Stimulated activated CD8-positive, alpha-beta memory T cell treated with anti-CD3 and anti-CD28 coated beads, Interleukin-12 subunit alpha, Interleukin-12 subunit beta, amount 100 ng/mL, for 24 hours (primary cell): ENCODE results near the gene INPP4B.

Experiments used
- DNase-seq: peaks from one replicate; pipeline ENCODE4 v3.0.0-alpha.2; 2020; ENCODE audit errors: extremely low read depth

Gene INPP4B

DNA sequence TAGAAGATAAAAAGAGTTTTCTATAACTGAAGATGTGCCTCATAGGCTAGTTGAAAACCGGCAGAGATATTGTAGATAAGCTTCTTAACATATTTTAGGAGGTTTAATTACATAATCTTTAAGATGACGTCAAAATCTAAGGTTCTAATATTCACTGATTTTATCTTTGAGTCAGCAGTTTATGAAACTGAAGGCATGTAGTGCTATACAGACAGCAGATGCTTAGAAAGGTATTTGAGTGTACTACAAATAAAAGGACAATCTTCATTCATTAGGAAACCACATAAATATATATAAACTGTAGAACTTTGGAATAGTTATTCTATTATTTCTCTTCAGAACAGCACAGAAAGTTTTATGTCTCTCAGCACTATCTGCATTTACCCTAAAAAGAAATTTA lies 704.9 kb downstream of the INPP4B start:
- no peak for DNase-seq

DNA sequence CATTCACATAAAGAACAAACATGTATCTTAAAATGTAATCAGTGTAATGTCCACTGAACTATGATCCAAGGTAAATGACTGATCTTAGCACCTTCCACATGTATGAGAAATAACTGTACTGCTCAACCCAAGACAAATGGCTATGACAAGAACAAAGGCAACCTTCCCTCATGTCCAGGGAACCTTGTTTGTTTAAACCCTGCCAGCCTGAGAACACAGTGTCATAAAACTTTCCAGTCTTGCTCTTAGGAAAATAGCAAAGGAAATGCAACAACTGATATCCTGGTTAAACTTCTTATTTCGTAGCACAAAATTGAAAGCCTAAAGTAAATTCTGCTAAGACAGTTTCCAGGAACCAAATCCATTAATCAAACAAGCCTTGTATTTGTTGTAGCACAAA lies 715.4 kb downstream of the INPP4B start:
- DNase-seq = no peak

DNA sequence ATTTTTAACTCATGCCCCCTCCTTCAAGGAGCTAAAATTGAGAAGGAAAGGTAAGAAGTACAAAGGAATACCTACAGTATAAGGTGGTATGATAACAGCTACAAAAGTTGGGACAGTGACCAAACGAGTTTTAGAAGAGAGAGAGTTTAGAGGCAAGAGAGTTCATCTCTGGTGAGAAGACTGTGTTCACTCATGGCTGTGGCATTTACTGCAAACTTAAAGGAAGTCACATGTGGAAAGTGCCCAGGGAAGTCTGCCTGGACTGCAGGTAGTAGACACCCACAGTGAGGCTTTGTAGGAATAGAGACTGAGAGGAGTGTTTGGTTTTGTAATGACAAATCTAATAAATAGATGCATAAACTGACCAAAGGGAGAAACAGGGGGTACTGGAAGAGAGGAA lies 716.2 kb downstream of the INPP4B start:
- no peak for DNase-seq

DNA sequence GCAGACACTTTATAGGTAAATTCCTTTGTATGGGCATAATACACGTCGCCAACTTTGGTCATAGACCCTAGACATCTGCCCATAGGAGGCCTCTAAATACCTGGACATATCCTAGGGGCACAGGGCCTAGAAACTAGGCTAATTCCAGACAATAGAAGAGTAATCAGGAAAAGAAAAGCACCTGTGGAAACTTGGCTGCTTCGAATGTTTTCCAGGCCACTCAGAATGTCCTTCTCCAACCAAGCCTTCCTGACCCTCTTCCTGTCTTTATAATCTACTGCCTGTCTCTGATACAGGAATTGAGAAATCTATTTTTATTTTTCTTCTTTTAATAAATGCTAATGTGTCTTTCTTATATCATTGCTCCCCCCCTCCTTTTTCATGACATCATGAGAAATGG lies 716.6 kb downstream of the INPP4B start:
- DNase-seq = no peak

DNA sequence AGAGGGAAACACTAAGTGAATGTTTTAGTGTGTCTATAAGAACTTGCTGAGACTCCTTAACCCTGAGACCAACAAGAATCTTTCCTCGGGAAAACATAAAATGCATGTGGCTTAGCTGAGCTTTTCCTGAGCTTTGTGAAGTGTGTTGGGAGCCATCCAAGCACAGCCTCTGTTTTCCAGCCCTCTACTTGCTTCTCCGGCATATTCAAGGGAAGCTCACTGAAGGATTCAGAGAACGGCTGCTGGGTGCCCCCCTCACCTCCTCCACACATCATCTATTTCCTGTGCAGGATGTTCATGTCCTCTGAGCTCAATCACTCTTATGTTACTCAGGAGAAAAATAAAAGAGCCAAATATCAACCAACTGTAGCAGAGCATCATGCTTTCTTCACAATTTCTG lies 717.6 kb downstream of the INPP4B start:
- DNase-seq = no peak

DNA sequence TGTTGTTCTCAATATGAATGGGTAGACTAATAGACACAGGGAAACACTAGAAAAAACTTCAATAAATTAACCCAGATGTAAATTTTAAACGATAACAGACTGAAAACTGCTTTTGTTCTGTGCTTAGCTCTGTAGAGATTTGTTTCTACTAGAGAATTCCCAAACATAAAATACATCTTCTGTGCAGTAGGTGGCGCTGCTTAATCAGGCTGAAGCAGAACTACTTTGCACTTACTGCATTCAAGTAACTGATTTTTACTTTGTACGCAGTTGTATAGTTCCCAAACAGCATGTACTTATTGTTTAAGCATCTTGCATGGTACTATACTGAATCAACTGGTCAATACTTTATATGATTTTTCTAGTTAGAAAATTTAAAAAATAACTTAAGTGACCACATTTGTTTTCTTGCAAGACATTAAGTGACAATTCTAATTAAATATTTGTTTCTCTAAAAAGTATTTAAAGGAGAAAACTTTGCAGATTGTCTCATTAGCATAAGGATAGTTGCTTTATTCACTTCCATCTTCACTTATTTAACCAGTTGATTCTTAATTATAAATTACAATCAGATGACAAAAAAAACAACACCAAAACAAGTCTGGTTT lies 719.1 kb downstream of the INPP4B start:
- peak; percentile 3 for DNase-seq

DNA sequence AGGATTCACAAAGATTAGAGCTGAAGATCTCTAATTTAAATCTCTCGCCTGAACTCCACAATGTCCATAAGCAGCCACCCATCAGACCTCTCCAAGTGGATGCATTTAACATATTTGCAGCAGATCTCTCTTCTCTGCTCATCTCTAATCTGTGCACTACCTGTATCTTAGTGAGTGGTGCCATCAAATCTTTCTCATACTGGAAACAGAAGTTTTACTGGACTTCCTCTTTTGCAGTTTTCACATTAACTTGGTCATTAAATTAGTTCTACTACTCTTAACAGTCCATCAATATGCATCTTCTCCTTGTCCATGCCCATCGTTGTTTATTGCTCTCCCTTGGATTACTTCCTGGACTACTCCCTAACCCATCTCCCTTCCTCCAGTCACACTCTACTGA lies 721.2 kb downstream of the INPP4B start:
- no peak for DNase-seq

DNA sequence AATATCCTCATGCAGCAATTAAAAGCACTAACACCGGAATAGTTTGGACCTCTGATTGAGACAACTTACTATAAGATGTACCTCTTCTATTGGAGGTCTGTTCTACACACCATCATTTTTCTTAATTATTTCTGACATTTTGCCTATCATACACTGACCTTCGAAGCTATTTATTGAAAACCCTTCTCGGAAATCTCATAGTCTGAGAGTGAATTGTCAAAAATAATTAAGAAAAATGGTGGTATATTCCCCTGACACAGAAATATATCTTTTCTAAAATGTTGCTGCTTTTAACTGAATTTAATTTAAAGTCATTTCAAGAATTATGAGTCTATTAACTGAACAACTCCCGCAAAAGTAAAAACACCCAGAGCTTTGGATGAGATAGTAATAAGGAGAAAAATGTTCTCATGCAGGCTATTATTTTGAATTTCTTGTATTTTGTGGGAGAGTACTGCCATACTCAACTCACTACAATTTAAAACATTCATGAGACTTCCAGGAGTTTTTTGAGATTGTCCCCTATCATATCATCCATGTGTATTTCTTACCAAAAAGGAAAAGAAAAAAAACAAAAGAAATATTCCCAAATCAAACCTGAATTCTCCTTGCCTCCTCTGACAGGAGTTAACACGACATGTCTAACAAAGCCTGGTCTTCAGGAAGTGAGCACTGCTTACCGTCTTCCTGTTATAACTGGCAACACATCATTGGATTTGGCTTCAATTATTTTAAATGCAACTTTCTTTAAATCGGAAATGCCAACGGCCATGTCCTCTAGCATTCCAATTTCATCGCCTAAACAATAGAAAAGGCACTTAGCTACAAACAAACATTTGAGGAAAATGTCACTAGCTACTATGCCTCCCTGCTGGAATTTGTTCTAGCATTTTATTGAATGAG lies 724.4 kb downstream of the INPP4B start:
- no peak for DNase-seq

DNA sequence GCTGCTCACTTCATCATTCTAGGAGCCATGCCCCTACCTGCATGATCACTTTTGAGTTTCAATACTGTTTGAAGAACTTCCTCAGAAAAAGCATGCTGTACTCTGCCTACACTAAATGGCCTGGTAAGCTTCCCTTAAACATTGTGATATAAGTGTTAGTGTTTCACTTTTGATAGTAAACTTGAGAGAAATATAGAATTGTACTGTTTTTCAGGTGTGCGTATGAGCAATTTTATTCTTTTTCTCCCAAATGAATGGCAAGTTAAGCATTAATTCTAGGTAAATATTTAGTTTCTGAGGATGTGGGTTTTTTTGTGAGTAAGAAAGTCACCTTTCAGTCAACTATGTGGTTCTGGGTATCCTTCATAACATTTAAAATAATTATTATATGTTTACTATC lies 725.2 kb downstream of the INPP4B start:
- DNase-seq = no peak

DNA sequence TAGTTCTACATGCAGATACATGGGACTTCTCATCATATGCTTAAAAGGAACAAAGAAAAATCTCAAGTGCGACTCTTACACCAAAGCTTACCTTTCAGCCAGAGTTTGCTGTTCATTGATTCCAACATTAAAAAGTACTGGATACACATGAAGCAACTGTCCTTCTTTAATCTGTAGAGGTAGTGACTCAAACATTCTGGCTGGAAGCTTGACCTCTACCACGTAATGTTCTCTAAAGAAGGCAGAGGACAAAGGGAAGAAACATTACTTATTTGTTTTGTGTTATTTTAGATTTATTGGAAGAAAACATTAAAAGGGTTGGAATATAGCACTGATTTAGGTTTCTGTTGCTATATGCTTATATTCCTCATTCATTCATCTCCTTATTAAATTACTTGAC lies 733.6 kb downstream of the INPP4B start:
- DNase-seq = no peak

DNA sequence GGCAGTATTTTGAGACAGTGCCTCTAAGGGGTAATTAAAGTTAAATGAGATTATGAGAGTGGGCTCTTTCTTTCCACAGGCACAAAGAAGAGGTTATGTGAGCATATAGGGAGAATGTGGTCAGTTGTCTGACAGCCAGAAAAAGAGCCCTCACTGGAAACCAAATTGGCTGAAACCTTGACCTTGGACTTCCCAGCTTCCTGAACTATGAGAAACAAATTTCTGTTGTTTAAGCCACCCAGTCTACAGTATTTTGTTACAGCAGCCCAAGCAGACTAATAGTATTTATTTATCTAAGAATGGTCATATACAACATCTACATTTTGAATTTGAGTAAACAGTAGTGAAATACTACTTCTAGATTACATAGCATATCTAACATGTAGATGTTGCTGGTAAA lies 736.0 kb downstream of the INPP4B start:
- DNase-seq = no peak

DNA sequence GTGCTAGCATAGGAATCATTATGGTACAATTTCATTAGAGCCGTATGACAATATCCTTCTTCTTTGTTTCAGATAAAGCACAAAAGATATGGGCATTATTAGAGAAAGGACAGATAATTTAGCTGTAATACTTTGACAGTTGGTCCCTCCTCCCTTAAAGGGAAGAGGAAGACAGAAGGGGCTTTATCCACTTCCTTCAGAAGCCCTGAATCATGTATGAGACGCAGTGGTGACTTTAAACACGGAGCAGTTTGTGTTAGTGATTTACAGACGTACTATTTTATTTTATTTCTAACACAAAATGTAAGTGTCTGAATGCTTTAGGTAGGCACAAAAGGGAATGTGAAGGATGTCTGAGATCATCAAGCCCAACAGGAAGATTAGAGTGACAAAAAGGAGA lies 742.1 kb downstream of the INPP4B start:
- no peak for DNase-seq

DNA sequence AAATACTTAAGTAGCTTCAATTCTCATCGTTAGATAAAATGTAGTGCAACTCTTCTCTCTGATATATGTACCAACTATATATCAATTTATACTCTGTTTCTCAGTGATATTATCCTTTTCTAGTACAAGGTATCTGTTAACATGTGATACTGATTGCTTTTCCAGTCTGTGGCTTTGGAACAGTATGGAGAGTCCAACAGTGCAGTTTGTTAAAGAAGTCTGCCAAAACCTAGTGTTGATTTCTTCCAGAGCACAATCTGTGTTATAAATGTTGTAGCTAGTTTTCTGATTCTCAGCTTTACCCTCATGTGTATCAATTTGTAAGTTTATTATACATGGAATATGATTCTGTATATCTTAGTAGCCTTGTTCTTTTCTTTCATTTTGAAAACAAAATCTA lies 744.7 kb downstream of the INPP4B start:
- DNase-seq = no peak

DNA sequence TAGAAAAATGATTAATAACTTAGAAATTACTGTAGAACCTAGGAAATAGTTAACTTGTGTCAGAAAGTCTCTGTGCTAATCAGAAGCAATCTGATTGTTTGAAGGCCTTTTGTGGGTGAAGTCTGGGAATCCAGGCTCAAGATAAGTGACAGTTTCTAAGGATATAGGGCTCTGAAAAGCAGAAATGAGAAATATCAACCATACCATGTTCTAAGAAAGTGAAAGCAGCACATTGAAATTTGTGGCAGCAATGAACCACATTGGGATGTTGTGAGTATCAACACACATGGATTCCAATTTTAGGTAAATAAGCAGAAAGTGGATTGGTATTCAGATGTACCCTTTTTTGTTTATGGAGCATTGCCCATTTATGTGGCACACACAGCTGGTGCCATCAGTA lies 745.2 kb downstream of the INPP4B start:
- no peak for DNase-seq

DNA sequence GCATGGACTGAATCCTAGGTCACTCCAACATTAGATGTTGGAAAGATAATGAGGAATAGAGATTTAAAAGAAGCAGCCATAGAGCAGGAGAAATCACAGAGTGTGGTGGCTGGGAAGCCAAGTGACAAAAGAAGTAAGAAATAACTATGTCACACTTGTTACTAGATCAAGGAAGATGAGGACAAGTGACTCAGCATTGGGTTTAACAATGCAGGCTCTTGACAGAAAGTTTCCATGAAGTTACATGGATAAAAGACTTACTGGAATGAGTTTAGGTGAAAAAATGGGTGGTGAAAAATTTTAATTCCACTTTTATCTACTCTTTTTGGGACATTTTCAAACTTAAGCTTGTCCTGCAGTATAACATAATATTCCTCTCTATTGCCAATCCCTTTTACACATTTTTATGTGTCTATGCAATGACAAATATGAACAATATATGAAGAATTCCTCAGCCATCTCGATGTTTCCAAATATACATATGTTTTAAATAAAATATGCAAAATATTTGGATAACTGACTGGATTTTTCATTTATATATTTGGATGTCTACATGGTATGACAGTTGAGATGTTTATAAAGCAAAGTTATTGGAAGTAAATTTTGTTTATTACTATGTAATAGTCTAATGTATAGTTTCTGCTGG lies 747.1 kb downstream of the INPP4B start:
- DNase-seq = no peak

DNA sequence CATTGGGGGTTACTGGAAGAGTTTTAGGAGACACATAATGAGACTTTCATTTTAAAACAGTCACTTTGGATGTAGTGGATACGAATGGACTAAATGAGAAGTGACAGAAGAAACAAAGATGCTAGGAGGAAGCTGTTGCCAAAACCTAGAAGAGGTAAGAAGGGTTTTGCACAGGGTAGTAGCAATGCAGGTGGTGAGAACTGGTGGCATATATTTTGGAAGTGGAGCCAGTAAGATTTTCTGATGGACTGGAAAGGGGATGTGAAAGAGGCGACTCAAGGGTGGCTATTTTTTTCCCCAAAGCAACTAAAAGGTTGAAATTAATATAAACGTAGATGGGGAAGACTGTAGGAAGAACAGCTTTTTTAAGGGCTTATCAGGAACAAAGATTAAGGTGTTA lies 747.7 kb downstream of the INPP4B start:
- no peak for DNase-seq

DNA sequence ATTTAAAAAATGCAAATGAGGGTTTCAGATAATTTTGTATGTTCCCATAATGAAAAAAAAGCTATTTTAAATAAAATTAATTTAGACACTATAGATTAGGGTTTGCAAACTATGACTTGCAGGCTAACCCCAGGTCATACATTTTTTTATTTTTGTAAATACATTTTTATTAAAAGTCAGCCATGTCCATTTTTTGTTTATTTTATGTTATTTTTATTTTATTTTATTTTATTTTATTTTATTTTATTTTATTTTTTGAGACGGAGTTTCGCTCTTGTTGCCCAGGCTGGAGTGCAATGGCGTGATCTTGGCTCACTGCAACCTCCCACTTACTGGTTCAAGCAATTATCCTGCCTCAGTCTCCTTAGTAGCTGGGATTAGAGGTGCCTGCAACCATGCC lies 749.1 kb downstream of the INPP4B start:
- no peak for DNase-seq

DNA sequence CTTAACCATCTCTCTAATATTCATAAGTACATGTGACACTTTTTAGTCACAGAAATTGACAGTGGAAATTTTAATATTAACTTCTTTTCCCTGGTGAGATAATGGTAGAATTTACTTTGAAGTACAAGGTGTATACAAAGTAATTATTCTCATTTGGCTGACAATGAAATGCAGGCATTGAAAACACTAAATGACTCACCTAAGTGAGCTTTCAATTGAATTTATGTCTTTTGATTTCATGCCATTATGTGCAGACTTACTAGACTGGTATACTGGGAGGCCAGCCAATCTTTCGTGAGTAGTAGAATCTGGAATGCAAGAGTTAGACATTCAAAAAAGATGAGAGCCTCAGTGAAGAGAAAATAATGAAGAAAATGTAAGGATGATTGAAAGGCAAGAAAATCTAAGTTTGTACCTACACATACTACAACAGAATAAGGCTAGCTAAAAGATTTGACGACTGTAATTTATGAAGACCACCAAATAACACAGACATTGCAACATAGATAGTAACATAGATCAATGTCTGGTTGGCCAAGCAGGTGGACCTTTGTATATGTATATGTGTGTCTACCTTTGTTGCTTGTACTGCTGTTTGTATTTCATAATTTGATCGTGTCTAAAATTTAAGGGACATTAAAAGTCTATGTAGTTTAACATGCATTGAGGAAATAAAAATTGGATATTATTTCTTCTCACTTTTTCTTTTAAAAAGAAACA lies 750.1 kb downstream of the INPP4B start:
- DNase-seq = no peak

DNA sequence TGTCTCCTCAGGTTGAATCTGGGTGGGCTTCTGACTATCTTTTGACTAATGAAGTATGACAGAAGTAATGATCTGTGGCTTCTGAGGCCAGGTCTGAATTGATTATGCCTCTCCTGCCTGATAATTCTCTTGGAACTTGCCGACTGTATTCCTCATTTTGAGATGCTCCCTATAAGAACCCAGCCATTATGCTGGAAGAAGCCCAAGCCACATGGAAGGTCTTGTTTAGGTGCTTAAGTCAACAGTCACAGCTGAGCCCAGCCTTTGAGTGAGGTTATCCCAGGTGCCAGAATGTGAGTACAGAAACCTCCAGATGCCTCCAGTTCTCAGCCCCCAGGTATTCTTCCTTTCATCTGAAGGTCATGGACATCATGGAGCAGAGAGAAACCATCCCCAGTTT lies 753.2 kb downstream of the INPP4B start:
- DNase-seq = no peak

DNA sequence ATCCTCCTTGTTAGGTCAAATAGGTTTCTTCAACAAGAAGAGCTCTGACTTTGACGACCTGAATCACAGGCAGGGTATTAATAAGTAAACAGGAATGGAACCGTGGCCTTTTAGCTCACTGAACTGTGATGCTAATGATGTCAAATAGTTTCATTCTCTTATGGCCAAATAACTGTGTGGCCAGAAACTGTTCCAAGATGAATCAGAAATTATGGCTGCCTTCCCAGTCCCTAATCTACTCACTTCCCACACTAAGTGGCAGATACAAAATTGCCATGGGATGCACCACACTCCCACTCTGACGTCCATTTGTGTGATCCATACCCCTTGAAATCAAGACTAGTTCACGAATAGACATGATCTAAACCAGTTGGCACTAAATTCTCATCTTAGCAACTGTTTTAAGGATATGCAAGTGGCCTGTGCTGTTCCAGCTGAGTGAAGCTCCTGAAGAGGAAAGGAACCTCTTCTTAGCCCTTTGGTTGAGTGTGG lies 754.4 kb downstream of the INPP4B start:
- DNase-seq = no peak

DNA sequence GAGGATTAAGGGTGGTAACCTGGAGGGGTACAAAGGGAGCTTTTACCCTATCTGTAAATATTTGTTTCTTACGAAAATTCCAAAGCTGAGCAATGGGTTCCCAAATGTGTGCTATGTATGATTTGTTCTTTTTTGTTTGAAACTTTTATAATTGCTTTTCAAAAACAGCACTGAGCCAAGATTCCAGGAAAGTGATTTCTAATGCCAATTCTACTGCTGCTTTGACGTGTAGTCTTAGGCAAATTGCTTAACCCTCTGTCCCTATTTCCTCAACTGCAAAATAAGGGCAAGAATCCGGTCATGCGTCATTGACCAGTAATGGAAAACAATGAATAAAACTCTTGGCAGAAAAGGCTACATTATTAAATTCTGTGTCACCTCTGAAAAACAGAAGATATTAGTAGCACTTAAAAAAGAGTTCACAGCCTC lies 755.0 kb downstream of the INPP4B start:
- DNase-seq = no peak

DNA sequence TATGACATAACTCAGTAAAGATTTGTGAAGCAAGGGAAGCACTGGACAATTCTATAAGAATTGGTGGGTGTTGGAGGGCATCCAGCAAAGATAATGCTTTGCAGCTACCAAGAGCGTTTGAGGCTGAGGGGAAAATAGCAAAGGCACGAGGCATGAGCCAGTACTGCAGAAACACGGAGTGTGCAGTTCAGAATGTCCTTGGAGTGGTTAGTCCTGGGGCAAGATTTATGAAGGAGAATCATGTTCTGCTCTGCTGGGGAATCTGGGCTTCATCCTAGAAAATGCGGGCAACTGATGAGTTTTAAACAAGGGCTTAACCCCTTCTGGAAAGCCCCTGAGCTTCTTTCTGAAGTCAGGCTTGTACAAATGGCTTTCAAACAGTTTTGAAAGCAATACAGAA lies 757.2 kb downstream of the INPP4B start:
- no peak for DNase-seq
